Measurements from ENCODE around the gene CASP6.

- no peak for TF ChIP-seq POLR2AphosphoS5 (IDR thresholded peaks at IDR 0.05; ENCODE audit: borderline replicate concordance, low read depth, low read length)
- no peak for TF ChIP-seq FOXP2 (optimal IDR thresholded peaks at IDR 0.05; ENCODE audit: control extremely low read depth, extremely low read length, insufficient read depth)
These were observed 4.6 kb downstream of the CASP6 start for GRCh38 chr4:109698656-109699055.

Data from SK-N-MC (cell line).